HEK293 (cell line): Measurements from ENCODE around the gene PCF11.

Experiments
- CTCF ChIA-PET: fragments of 350-600 bp; formaldehyde crosslinking; extraction: SDS; loops from one replicate; lab custom pipeline; 2021; ENCODE audit warnings: antibody characterized with exemption; lab: Yijun Ruan, JAX
- POLR2A ChIA-PET: fragments of 300-600 bp; formaldehyde crosslinking; extraction: SDS; loops from one replicate; lab custom pipeline; 2020; ENCODE audit warnings: antibody characterized with exemption, inconsistent platforms; lab: Yijun Ruan, JAX
- H3K27ac ChIP-seq: fragments of 200-500 bp; sonication (Bioruptor generic); 2 replicates; pipeline ENCODE4 v1.5.1; 2014; ENCODE audit warnings: low read depth, low read length, control low read depth, inconsistent platforms; ENCODE audit errors: extremely low read depth
- H3K36me3 ChIP-seq, 2 experiments: fragments of 200-500 bp in 1 of 2; sonication (Bioruptor generic) in 1 of 2; 1 replicate in 1 of 2; 2 replicates in 1 of 2; pipeline ENCODE4 v1.5.1; 2014 to 2017; ENCODE audit warnings: inconsistent platforms in 2 of 2, low read length in 2 of 2; ENCODE audit not compliant: control insufficient read depth in 2 of 2, insufficient read depth in 1 of 2
- H3K4me1 ChIP-seq: fragments of 200-500 bp; sonication (Bioruptor generic); 2 replicates; pipeline ENCODE4 v1.5.1; 2014; ENCODE audit warnings: mild to moderate bottlenecking, low read length, inconsistent platforms; ENCODE audit not compliant: control insufficient read depth, insufficient read depth
- H3K4me3 ChIP-seq: 2 replicates; pipeline ENCODE4 v1.5.1; 2011; ENCODE audit warnings: low read depth, mild to moderate bottlenecking, control low read depth, low read length, moderate library complexity
- H3K9me3 ChIP-seq: fragments of 200-500 bp; sonication (Bioruptor generic); 2 replicates; pipeline ENCODE4 v1.5.1; 2014; ENCODE audit warnings: low read depth, low read length, inconsistent platforms; ENCODE audit not compliant: control insufficient read depth, insufficient read depth
- HOXA7 ChIP-seq: sonication (generic); formaldehyde crosslinking; IDR thresholded peaks from 2 replicates; pipeline ENCODE4 v1.8.1; 2022; ENCODE audit warnings: missing genetic modification reagents, borderline replicate concordance
- KLF10 ChIP-seq: fragments of 450-650 bp; IDR thresholded peaks from 2 replicates; pipeline ENCODE4 v1.5.1; 2018; ENCODE audit warnings: missing biosample characterization, mild to moderate bottlenecking, missing genetic modification characterization
- KLF7 ChIP-seq: fragments of 450-650 bp; formaldehyde crosslinking; IDR thresholded peaks from 2 replicates; pipeline ENCODE4 v1.5.1; 2016; ENCODE audit warnings: missing biosample characterization, missing genetic modification characterization, borderline replicate concordance
- KLF9 ChIP-seq: fragments of 450-650 bp; formaldehyde crosslinking; IDR thresholded peaks from 2 replicates; pipeline ENCODE4 v1.5.1; 2016; ENCODE audit warnings: missing biosample characterization, missing genetic modification characterization, low read depth
- PRDM1 ChIP-seq: fragments of 450-650 bp; formaldehyde crosslinking; IDR thresholded peaks from 2 replicates; pipeline ENCODE4; 2016; ENCODE audit warnings: missing biosample characterization, missing genetic modification characterization
- ZBTB1 ChIP-seq: fragments of 450-650 bp; formaldehyde crosslinking; IDR thresholded peaks from 2 replicates; pipeline ENCODE4 v1.5.1; 2016; ENCODE audit warnings: missing biosample characterization, missing genetic modification characterization
- ZBTB10 ChIP-seq: fragments of 450-650 bp; formaldehyde crosslinking; IDR thresholded peaks from 2 replicates; pipeline ENCODE4 v1.5.1; 2016; ENCODE audit warnings: missing biosample characterization, missing genetic modification characterization
- ZBTB48 ChIP-seq: fragments of 450-650 bp; formaldehyde crosslinking; IDR thresholded peaks from 2 replicates; pipeline ENCODE4 v1.5.1; 2016; ENCODE audit warnings: missing biosample characterization, missing genetic modification characterization
- ZNF112 ChIP-seq: fragments of 450-650 bp; formaldehyde crosslinking; IDR thresholded peaks from 2 replicates; pipeline ENCODE4 v1.5.0; 2017; ENCODE audit warnings: missing biosample characterization, missing genetic modification characterization
- ZNF138 ChIP-seq: fragments of 450-650 bp; formaldehyde crosslinking; IDR thresholded peaks from 2 replicates; pipeline ENCODE4 v1.5.1; 2016; ENCODE audit warnings: missing biosample characterization, missing genetic modification characterization, borderline replicate concordance
- ZNF221 ChIP-seq: fragments of 450-650 bp; formaldehyde crosslinking; IDR thresholded peaks from 2 replicates; pipeline ENCODE4 v1.5.1; 2017; ENCODE audit warnings: missing biosample characterization, missing genetic modification characterization, borderline replicate concordance
- ZNF335 ChIP-seq: fragments of 450-650 bp; formaldehyde crosslinking; conservative IDR thresholded peaks from 2 replicates; pipeline ENCODE4 v1.5.1; 2016; ENCODE audit warnings: missing biosample characterization, missing genetic modification characterization
- ZNF391 ChIP-seq: fragments of 450-650 bp; formaldehyde crosslinking; IDR thresholded peaks from 2 replicates; pipeline ENCODE4 v1.5.1; 2016; ENCODE audit warnings: low read depth, missing biosample characterization, missing genetic modification characterization, borderline replicate concordance
- ZNF510 ChIP-seq: fragments of 450-650 bp; formaldehyde crosslinking; IDR thresholded peaks from 2 replicates; pipeline ENCODE4 v1.5.1; 2018; ENCODE audit warnings: mild to moderate bottlenecking, missing genetic modification characterization, missing biosample characterization; ENCODE audit not compliant: insufficient replicate concordance
- ZNF626 ChIP-seq: fragments of 450-650 bp; sonication (Bioruptor Pico); formaldehyde crosslinking; IDR thresholded peaks from 2 replicates; pipeline ENCODE4 v1.5.1; 2018; ENCODE audit warnings: missing biosample characterization, missing genetic modification characterization, inconsistent platforms
- ZNF843 ChIP-seq: fragments of 450-650 bp; formaldehyde crosslinking; IDR thresholded peaks from 2 replicates; pipeline ENCODE4 v1.5.1; 2016; ENCODE audit warnings: missing biosample characterization, missing genetic modification characterization

The PCF11 gene

DNA sequence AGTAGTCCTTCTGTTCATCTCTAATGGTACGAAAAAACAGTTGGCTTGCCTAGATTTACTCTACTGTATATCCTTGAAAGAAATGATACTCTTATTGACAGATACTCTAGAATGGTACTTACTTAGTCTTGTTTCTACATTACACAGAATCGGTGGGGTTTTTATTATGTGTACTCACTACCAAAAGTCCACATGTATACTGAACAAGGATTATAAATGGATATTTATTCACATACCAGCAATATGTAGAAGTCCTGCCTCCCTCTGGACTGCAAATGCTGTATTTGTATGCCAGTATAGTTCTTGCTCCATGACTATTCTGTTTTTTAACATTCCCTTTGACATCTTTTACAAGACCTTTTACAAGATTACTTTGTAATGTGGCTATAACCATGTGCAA, 13.9 kb downstream of the PCF11 start:
- H3K36me3 ChIP-seq = peaks cover 17 to 94% of the 10 kb centered on the region in 2 experiments
- no peak overlapping the region for H3K4me3 ChIP-seq
- H3K4me1 ChIP-seq = no peaks in the 10 kb centered on the region
- ChIA-PET CTCF (interaction anchor here (1.2 kb wide), 1 partner anchor 79 kb away, joined by 4 read pairs; no protein-coding TSS in a partner anchor), POLR2A (interaction anchor here (1.0 kb wide), 1 partner anchor 14 kb away, joined by 5 read pairs; the partner anchor contains the start of gene PCF11)
- H3K9me3 ChIP-seq = no peaks in the 10 kb centered on the region
- H3K27ac ChIP-seq = no peak overlapping the region
- TF ChIP-seq ZNF335 (tag by site-specific recombination) = no peak

- CTCF ChIA-PET = interaction anchor here (1.5 kb wide), 1 partner anchor 14 kb away, joined by 3 read pairs; no protein-coding TSS in a partner anchor
- no peak overlapping the region for H3K4me3 ChIP-seq
Measured at GRCh38 chr11:83172551-83172950, 15.6 kb downstream of the PCF11 start.

DNA sequence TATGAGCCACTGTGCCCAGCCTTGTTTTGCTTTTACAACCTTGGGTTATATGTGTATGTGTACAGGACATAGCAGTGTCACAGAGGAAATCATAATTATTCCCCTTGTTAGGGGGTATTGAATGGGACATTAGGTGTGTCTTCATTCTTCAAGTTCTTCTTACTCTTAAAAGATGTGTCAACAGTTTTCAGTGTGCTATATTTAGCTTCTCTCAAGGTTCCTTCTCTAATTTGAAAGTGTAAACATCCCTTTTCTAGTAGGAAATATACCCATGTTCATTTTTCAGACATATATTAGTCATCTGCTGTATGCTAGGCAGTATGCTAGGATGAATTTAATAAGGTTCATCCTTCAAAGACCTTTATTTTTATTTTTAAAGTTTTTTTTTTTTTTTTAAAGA, 17.1 kb downstream of the PCF11 start:
- H3K4me3 ChIP-seq = no peak overlapping the region
- CTCF ChIA-PET = interaction anchor here (0.6 to 1.1 kb wide), 3 partner anchors 19 to 87 kb away, joined by 3 to 5 read pairs (median 3); no protein-coding TSS in a partner anchor
- H3K4me1 ChIP-seq = no peaks in the 10 kb centered on the region
- no peak overlapping the region for H3K27ac ChIP-seq
- POLR2A ChIA-PET = interaction anchor here (0.6 to 2.0 kb wide), 2 partner anchors 18 to 78 kb away, joined by 4 to 5 read pairs; no protein-coding TSS in a partner anchor
- H3K36me3 ChIP-seq = peaks cover 28 to 89% of the 10 kb centered on the region in 2 experiments
- no peaks in the 10 kb centered on the region for H3K9me3 ChIP-seq
- no peak for TF ChIP-seq ZNF843 (tag by site-specific recombination)
- TF ChIP-seq, all 188 proteins: peak for 0

More at GRCh38 chr11:83172551-83172950, 15.6 kb downstream of the PCF11 start:
- peaks cover 18 to 92% of the 10 kb centered on the region in 2 experiments for H3K36me3 ChIP-seq
- POLR2A ChIA-PET = interaction anchor here (0.7 kb wide), 1 partner anchor 141 kb away, joined by 4 read pairs; no protein-coding TSS in a partner anchor
- H3K9me3 ChIP-seq = no peaks in the 10 kb centered on the region
- H3K27ac ChIP-seq = no peak overlapping the region
- TF ChIP-seq KLF9 (tag by site-specific recombination) (no peak), PRDM1 (tag by site-specific recombination) (no peak), KLF7 (tag by site-specific recombination) (no peak), ZBTB10 (tag by site-specific recombination) (no peak), ZNF221 (tag by site-specific recombination) (no peak), ZNF843 (tag by site-specific recombination) (no peak), ZNF391 (no peak), KLF10 (tag by site-specific recombination) (no peak), ZNF138 (tag by site-specific recombination) (no peak), HOXA7 (CRISPR knock-in tag) (no peak), ZBTB1 (tag by site-specific recombination) (no peak)
- no peaks in the 10 kb centered on the region for H3K4me1 ChIP-seq

DNA sequence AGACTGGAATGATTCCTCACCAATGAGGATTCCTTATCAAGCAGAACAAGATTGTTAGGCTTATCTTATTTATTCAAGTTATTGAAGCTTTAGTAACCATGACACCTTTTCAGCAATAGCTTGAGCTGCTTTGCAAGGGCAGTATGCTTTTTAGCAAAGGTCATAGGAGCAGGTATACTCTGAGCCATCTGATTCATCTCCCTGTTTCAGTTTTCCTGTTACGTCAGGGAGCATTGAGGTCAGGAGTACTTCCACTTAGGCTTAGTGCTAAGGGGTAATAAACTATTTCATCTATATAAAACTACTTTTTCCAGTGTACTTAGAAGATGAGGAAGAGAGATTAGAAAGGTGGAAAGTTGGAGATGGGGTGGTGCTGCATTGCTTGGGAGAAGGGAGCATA, 18.9 kb downstream of the PCF11 start:
- POLR2A ChIA-PET = no interaction called here
- Histone ChIP-seq H3K27ac (no peak overlapping the region), H3K4me1 (no peaks in the 10 kb centered on the region), H3K36me3 (peaks cover 41 to 83% of the 10 kb centered on the region in 2 experiments), H3K4me3 (no peak overlapping the region), H3K9me3 (no peaks in the 10 kb centered on the region)
- no peak for TF ChIP-seq ZNF112
- no peak for TF ChIP-seq ZNF626 (tag by site-specific recombination)
- no peak for TF ChIP-seq ZBTB48 (tag by site-specific recombination)
- no peak for TF ChIP-seq ZNF510
- CTCF ChIA-PET = interaction anchor here (0.7 kb wide), 1 partner anchor 113 kb away, joined by 3 read pairs; no protein-coding TSS in a partner anchor
